ENCODE measurements around the gene DDX23. TPM values are rescaled to one million over a fixed set of nuclear protein-coding genes. Genes with fewer than 3 reads are reported as not detected.

DDX23 gene
- total RNA-seq, 1 experiment from 2014 or later = 82.8 TPM

Small RNA genes within 50 kb of the gene (small RNA-seq; reads per million reads assigned to genes)
- gene RF00019 (not detected), gene RNU6-600P (not detected)

Other genes starting within 250 kb of the DDX23 start
- 54.1 and 55.0 TPM in 2 replicates for gene KANSL2, start 169.9 kb downstream of the DDX23 start, total RNA-seq (2014; rRNA removed; shearing (Covaris generic))
- 33.6 and 45.5 TPM in 2 replicates for gene CCNT1, start 135.5 kb downstream of the DDX23 start, total RNA-seq (2014; rRNA removed; shearing (Covaris generic))
- 14.5 and 15.6 TPM in 2 replicates for gene ADCY6, start 63.1 kb downstream of the DDX23 start, total RNA-seq (2014; rRNA removed; shearing (Covaris generic))
- 13.3 and 15.1 TPM in 2 replicates for gene CACNB3, start 33.7 kb downstream of the DDX23 start, total RNA-seq (2014; rRNA removed; shearing (Covaris generic))
- 0.07 and 0.11 TPM in 2 replicates for gene RND1, start 13.7 kb upstream of the DDX23 start, total RNA-seq (2014; rRNA removed; shearing (Covaris generic))
- gene FKBP11, start 73.3 kb upstream of the DDX23 start, total RNA-seq (2014; rRNA removed; shearing (Covaris generic)) = 9.8 and 13.0 TPM in 2 replicates
- gene ARF3, start 105.3 kb upstream of the DDX23 start, total RNA-seq (2014; rRNA removed; shearing (Covaris generic)) = 108 and 163 TPM in 2 replicates
- 0.71 and 2.1 TPM in 2 replicates for gene WNT10B, start 119.6 kb upstream of the DDX23 start, total RNA-seq (2014; rRNA removed; shearing (Covaris generic))
- not detected in 2 replicates for gene WNT1, start 126.2 kb upstream of the DDX23 start, total RNA-seq (2014; rRNA removed; shearing (Covaris generic))
- 0.24 and 0.50 TPM in 2 replicates for gene DDN, start 147.2 kb upstream of the DDX23 start, total RNA-seq (2014; rRNA removed; shearing (Covaris generic))
- gene PRKAG1, start 166.6 kb upstream of the DDX23 start, total RNA-seq (2014; rRNA removed; shearing (Covaris generic)) = 101 and 104 TPM in 2 replicates
- 12.4 and 17.0 TPM in 2 replicates for gene KMT2D, start 208.6 kb upstream of the DDX23 start, total RNA-seq (2014; rRNA removed; shearing (Covaris generic))
- gene RHEBL1, start 217.8 kb upstream of the DDX23 start, total RNA-seq (2014; rRNA removed; shearing (Covaris generic)) = 5.1 and 5.2 TPM in 2 replicates
- not detected in 2 replicates for gene DHH, start 242.6 kb upstream of the DDX23 start, total RNA-seq (2014; rRNA removed; shearing (Covaris generic))